ENCODE results near the gene SLC37A4.

SLC37A4 gene

DNA sequence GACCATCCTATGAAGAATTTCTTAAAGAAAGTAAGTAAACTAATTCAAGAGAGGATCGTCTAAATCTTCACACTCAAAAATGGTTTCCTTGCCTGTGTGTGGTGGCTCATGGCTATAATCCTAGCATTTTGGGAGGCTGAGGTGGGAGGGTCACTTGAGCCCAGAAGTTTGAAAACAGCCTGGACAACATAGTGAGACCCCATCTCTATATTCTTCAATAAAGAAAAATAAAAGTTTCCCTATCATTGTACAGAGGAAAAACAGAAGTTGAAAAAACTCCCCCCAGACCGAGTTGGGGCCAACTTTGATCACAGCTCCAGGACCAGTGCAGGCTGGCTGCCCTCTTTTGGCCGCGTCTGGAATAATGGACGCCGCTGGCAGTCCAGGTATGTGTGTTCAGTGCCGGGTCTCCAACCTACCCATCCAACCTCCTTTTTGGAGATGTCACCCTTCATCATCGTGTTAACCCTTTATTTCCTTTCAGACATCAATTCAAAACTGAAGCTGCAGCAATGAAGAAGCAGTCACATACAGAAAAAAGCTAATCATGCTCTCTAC is 15.5 kb downstream of the SLC37A4 start:
- H3K9me3 ChIP-seq (ENCODE audit: insufficient read depth, low read length), result no peaks in the 10 kb centered on the region
- H3K36me3 ChIP-seq (ENCODE audit: low read length), result peaks cover 25% of the 10 kb centered on the region
- H3K4me2 ChIP-seq (ENCODE audit: low read depth, low read length, poor library complexity, severe bottlenecking), result no peak overlapping the region
- peaks cover 63% of the 10 kb centered on the region for H3F3A ChIP-seq (ENCODE audit: insufficient read depth)
- H3K9me2 ChIP-seq (replicated peaks; ENCODE audit: insufficient read depth, low read length), result no peaks in the 10 kb centered on the region
- peaks cover 4% of the 10 kb centered on the region; the same call in 1 of the 2 replicates for H4K20me1 ChIP-seq (ENCODE audit: low read depth, low read length)
- H3K4me3 ChIP-seq (ENCODE audit: insufficient read depth, low read length, poor library complexity, severe bottlenecking), result no peak overlapping the region
- H3K79me2 ChIP-seq (ENCODE audit: insufficient read depth, low read length), result peaks cover 46% of the 10 kb centered on the region
- TF ChIP-seq EZH2phosphoT487 (conservative IDR thresholded peaks at IDR 0.05; ENCODE audit: low read length), result no peak
- TF ChIP-seq, protein P1, sequence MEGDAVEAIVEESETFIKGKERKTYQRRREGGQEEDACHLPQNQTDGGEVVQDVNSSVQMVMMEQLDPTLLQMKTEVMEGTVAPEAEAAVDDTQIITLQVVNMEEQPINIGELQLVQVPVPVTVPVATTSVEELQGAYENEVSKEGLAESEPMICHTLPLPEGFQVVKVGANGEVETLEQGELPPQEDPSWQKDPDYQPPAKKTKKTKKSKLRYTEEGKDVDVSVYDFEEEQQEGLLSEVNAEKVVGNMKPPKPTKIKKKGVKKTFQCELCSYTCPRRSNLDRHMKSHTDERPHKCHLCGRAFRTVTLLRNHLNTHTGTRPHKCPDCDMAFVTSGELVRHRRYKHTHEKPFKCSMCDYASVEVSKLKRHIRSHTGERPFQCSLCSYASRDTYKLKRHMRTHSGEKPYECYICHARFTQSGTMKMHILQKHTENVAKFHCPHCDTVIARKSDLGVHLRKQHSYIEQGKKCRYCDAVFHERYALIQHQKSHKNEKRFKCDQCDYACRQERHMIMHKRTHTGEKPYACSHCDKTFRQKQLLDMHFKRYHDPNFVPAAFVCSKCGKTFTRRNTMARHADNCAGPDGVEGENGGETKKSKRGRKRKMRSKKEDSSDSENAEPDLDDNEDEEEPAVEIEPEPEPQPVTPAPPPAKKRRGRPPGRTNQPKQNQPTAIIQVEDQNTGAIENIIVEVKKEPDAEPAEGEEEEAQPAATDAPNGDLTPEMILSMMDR (IDR thresholded peaks at IDR 0.05; ENCODE audit: insufficient read depth, low read length, poor library complexity, severe bottlenecking), result no peak
- no peak overlapping the region for H3K9ac ChIP-seq (ENCODE audit: low read length)
- H3K27ac ChIP-seq (ENCODE audit: low read depth, low read length), result no peak overlapping the region
- H2AFZ ChIP-seq (ENCODE audit: low read depth, low read length, severe bottlenecking), result no peak overlapping the region
- H3K27me3 ChIP-seq (ENCODE audit: low read length), result no peaks in the 10 kb centered on the region

DNA sequence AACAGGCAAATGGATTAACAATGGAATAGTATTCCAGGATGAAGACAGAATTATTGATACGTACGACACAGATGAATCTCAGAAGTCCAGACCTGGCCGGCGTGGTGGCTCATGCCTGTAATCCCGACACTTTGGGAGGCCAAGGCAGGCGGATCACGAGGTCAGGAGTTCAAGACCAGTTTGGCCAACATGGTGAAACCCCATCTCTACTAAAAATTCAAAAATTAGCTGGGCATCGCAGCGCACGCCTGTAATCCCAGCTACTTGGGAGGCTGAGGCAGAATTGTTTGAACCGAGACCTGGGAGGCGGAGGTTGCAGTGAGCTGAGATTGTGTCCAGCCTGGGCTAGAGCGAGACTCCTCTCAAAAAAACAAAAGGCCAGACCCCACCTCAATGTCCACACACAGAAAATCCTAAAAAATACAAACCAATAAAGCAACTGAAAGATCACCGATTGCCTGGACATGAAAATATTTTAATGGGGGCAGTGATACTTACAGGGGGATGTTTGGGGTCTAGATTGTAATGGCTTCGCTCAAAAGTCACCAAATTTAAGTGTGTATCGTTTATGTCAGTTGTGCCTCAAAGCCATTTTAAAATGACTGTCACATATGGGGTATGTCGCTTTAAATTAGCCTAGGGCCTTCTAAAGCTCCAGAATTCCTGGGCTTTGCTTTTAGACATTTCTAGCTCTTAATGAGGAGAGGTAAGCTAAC is 16.3 kb downstream of the SLC37A4 start:
- Histone ChIP-seq H3F3A (ENCODE audit: insufficient read depth) (peaks cover 63% of the 10 kb centered on the region), H3K4me3 (ENCODE audit: insufficient read depth, low read length, poor library complexity, severe bottlenecking) (no peak overlapping the region), H2AFZ (ENCODE audit: low read depth, low read length, severe bottlenecking) (no peak overlapping the region), H3K27me3 (ENCODE audit: low read length) (no peaks in the 10 kb centered on the region), H4K20me1 (ENCODE audit: low read depth, low read length) (peaks cover 4% of the 10 kb centered on the region; the same call in 1 of the 2 replicates), H3K9me3 (ENCODE audit: insufficient read depth, low read length) (no peaks in the 10 kb centered on the region), H3K79me2 (ENCODE audit: insufficient read depth, low read length) (peaks cover 38% of the 10 kb centered on the region), H3K9ac (ENCODE audit: low read length) (no peak overlapping the region), H3K27ac (ENCODE audit: low read depth, low read length) (no peak overlapping the region), H3K9me2 (replicated peaks; ENCODE audit: insufficient read depth, low read length) (no peaks in the 10 kb centered on the region), H3K4me2 (ENCODE audit: low read depth, low read length, poor library complexity, severe bottlenecking) (no peak overlapping the region), H3K36me3 (ENCODE audit: low read length) (peaks cover 25% of the 10 kb centered on the region)
- TF ChIP-seq, protein P1 (IDR thresholded peaks at IDR 0.05; ENCODE audit: insufficient read depth, low read length, poor library complexity, severe bottlenecking), result no peak
- TF ChIP-seq EZH2phosphoT487 (conservative IDR thresholded peaks at IDR 0.05; ENCODE audit: low read length), result no peak

DNA sequence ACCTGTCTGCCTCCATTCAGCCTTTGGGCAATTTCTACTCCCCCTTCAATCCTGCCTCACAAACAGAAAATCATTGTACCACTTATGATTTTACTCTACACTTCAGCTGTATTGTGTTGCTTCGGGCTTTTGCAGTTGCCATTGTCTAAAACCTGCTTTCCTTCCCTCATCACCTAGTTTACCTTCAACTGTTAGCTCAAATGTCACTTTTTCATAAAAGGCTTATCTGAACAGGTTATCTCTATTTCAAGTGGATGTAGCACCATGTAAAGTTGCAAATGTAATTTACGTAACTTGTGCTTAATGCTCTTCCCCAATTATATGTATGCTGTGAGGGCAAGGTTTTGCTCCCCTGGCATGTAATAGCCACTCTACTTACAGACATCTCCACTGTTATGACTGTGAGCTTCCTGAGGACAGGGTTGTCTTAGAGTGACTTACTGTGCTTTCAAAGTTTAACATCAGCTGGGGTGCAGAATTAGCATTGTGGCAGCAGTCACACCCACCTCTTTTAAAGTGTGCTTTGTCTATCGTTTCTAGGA is 18.0 kb downstream of the SLC37A4 start:
- Histone ChIP-seq H3K9ac (ENCODE audit: low read length) (no peak overlapping the region), H3K4me3 (ENCODE audit: insufficient read depth, low read length, poor library complexity, severe bottlenecking) (no peak overlapping the region), H2AFZ (ENCODE audit: low read depth, low read length, severe bottlenecking) (no peak overlapping the region), H3K79me2 (ENCODE audit: insufficient read depth, low read length) (peaks cover 26% of the 10 kb centered on the region), H4K20me1 (ENCODE audit: low read depth, low read length) (peaks cover 4% of the 10 kb centered on the region; the same call in 1 of the 2 replicates), H3K36me3 (ENCODE audit: low read length) (peaks cover 25% of the 10 kb centered on the region), H3K27ac (ENCODE audit: low read depth, low read length) (no peak overlapping the region), H3F3A (ENCODE audit: insufficient read depth) (peaks cover 58% of the 10 kb centered on the region), H3K27me3 (ENCODE audit: low read length) (no peaks in the 10 kb centered on the region), H3K9me3 (ENCODE audit: insufficient read depth, low read length) (no peaks in the 10 kb centered on the region), H3K9me2 (replicated peaks; ENCODE audit: insufficient read depth, low read length) (no peaks in the 10 kb centered on the region), H3K4me2 (ENCODE audit: low read depth, low read length, poor library complexity, severe bottlenecking) (no peak overlapping the region)
- TF ChIP-seq, protein P1 (IDR thresholded peaks at IDR 0.05; ENCODE audit: insufficient read depth, low read length, poor library complexity, severe bottlenecking), result no peak
- TF ChIP-seq EZH2phosphoT487 (conservative IDR thresholded peaks at IDR 0.05; ENCODE audit: low read length), result no peak
